Umbilical cord (tissue), 2 donors: ENCODE results near the gene UPK3BL2. TPM values are rescaled to one million over a fixed set of nuclear protein-coding genes. Genes with fewer than 3 reads are reported as not detected.
"Not testable (repeated sequence)": the region's sequence is repeated elsewhere in the genome, so short reads cannot be mapped to it uniquely, and the experiment has no call there.

ENCODE experiments used
- DNase-seq: peaks from one replicate; pipeline ENCODE4 v3.0.0-alpha.2; 2015; ENCODE audit warnings: low spot score
- total RNA-seq: library from RNA; depleted of rRNA; stranded (reverse); fragments of >200 nt; gene quantifications from one replicate; pipeline ENCODE4 v1.2.3, GENCODE V29; 2014; ENCODE audit warnings: low replicate concordance; ENCODE audit not compliant: insufficient read depth

The UPK3BL2 gene, protein sequence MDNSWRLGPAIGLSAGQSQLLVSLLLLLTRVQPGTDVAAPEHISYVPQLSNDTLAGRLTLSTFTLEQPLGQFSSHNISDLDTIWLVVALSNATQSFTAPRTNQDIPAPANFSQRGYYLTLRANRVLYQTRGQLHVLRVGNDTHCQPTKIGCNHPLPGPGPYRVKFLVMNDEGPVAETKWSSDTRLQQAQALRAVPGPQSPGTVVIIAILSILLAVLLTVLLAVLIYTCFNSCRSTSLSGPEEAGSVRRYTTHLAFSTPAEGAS
- total RNA-seq: 21.9 TPM

DNA sequence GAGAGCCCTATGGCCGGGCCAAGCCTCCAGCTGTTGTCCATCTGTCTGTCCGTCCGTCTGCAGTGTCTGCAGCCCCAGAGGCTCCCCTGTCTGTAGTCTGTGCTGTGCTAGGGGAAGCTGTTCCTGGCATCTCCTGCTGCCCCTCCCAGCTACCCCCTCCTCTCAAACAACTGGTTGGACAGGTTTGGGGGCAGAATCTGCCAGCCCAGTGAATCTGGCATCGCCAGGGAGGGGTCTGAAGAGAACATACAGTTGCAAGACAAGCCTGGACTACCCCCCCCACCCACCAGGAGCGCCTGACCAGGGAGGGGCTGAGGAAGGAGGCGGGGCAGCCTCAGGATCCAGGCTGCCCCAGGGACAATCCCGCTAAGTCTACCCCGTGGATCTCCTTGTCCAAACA is at the start of gene UPK3BL2:
TSS of gene UPK3BL2 (minus strand) at position 101 of the 400 bp plus-strand sequence. CDS start at position 41, 60 bp downstream.
- not testable (repeated sequence) for DNase-seq

DNA sequence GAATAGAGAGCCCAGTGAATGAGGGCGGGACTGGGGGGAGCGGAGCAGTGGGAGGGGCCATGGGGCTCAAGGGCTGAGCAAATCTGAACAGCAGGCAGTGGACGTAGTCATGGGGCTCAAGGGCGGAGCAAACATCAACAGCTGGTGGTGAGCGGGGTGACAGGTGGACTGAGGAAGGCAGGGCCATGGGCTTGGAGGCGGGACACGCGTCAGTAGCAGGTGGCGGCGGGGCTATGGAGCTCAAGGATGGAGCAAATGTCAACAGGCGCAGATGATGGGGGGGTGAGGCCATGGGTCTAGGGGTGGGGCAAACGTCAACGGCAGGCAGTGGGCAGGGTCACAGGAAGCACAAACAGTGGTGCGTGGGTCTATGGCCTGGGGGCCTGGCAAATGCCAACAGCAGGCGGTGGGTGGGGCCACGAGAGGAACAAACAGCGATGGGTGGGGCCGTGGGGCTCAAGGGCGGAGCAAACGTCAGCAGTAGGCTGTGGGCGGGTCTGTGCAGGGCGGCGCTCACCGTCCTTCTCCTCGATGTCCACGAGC is 49.1 kb upstream of the UPK3BL2 start:
- DNase-seq: not testable (repeated sequence)

DNA sequence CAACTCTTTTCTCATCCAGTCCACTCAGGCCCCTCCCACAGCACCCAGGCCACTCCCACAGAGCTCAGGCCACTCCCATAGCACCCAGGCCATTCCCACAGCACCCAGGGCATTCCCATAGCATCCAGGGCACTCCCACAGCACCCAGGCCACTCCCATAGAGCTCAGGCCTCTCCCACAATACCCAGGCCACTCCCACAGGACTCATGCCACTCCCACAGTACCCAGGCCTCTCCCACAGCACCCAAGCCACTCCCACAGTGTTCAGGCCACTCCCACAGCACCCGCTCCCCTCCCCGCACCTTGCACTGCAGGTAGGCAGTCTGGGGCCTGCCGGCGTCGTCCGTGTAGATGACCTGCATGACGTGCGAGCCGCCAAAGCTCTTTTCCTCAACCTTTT is 46.4 kb upstream of the UPK3BL2 start:
- DNase-seq: not testable (repeated sequence)

DNA sequence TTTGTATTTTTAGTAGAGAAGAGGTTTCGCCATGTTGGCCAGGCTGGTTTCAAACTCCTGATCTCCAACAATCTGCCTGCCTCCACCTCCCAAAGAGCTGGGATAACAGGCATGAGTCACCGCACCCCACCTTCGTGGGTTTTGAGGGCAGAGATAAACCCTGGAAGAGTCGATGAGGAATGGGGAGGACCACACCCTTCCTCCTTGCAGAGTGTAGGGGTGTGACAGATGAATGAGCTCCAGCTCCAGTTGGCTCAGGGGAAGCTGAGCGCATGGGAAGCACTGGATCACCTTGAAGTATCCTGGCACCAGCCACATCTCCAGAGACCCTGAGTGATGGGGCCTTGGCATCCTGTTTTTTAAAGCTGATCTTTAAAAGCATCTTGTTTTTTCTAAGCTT is 40.0 kb upstream of the UPK3BL2 start:
- not testable (repeated sequence) for DNase-seq

DNA sequence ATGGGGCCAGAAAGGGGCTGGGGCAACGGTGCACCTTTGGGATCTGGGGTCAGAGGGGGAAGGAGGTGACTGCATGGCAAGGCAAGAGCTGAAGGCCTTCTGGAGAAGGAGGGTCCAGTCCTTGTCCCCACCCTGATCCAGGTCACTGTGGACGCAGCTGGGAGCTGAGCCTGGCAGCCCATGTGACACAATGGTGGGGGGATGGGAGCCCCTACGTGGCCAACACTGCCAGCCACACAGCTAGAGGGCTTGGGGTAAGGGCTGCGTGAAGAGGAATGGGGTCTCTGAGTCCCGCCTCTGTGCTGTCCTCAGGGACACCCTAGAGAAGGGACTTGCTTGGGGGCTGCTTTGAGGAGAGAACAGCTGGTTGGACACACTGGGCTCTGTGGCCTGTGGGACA is 38.2 kb upstream of the UPK3BL2 start:
- not testable (repeated sequence) for DNase-seq

DNA sequence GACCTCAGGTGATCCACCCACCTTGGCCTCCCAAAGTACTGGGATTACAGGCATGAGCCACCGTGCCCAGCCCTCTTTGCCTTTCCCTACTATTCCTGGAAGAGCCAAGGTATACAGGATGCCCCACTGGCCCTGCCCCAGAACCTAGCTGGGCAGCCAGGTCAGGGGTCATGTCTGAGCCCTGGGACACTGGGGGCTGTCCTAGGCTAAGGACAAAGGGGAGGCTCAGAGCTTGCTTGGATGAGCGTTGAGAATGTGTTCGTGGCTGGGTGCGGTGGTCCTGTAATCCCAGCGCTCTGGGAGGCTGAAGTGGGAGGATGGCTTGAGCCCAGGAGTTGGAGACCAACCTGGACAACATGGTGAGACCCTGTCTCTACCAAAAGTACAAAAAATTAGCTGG is 35.0 kb upstream of the UPK3BL2 start:
- DNase-seq: not testable (repeated sequence)

DNA sequence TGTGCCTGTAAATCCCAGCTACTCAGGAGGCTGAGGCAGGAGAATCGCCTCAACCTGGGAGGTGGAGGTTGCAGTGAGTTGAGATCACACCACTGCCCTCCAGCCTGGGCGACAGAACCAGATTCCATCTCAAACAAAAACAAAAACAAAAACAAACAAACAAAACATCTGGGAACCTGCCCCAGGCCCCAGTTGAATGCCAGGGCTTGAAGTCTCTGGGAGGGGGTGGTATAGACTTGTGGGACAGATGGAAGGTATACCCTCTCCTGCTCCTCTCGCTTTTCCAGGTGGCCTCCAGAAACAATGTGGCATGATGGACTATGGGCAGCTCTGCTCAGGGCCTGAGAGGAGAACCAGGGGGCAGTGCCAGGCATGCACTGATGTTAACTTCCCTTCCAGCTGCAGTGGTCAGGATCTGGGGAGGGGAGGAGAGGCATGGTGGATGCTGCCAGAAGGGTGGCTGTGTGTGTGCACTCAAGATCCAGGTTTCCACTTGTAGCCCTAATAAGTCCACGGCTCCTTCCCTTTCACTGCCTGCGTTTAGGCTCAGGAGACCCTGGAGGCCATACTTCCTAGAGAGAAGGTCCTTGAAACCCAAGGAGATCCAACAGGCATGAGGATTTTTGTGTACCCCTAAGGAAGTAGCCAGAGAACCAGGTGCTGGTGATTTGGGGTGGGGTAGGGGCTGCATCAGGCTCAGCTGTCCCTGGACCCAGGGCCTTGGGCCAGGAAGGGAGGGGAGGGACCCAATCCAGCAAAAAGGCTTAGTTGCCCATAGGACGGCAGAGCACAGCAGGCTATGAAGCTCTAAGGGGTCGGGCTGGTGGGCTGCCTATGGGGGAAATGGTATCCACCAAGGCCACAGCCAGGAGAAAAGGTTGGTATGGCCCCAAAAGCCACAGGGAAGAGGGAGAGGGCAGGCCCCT is 34.1 kb upstream of the UPK3BL2 start:
- DNase-seq: not testable (repeated sequence)

DNA sequence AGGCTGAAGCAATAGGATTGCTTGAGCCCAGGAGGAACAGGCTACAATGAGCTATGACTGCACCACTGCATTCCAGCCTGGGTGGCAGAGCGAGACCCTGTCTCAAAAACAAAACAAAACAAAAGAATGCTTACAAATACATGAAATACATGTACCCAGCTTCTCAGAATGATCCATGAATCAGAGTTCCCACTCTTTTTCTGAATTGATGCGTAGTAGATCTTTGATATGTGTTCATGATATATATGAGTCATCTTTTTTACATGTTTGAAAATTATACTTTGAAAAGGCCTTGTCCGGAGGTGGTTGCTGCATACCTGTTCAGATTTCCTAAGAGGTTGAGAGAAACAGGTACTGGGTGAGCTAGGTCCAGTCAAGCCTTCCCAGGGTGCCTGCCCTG is 32.9 kb upstream of the UPK3BL2 start:
- DNase-seq: not testable (repeated sequence)

DNA sequence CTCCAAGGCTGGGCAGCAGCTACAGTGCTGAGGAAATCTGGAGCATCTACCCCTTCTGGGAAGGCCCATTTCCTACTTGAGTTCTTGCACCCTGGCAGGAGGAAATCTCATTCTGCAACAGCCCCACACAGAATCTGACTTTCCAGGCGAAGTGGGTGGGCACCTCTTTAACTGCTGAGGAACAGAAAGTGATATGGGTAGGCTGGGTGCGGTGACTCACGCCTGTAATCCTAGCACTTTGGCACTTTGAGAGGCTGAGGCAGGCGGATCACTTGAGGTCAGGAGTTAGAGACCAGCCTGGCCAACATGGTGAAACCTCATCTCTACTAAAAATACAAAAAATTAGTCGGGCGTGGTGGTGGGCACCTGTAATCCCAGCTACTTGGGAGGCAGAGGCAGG is 31.1 kb upstream of the UPK3BL2 start:
- DNase-seq: not testable (repeated sequence)

DNA sequence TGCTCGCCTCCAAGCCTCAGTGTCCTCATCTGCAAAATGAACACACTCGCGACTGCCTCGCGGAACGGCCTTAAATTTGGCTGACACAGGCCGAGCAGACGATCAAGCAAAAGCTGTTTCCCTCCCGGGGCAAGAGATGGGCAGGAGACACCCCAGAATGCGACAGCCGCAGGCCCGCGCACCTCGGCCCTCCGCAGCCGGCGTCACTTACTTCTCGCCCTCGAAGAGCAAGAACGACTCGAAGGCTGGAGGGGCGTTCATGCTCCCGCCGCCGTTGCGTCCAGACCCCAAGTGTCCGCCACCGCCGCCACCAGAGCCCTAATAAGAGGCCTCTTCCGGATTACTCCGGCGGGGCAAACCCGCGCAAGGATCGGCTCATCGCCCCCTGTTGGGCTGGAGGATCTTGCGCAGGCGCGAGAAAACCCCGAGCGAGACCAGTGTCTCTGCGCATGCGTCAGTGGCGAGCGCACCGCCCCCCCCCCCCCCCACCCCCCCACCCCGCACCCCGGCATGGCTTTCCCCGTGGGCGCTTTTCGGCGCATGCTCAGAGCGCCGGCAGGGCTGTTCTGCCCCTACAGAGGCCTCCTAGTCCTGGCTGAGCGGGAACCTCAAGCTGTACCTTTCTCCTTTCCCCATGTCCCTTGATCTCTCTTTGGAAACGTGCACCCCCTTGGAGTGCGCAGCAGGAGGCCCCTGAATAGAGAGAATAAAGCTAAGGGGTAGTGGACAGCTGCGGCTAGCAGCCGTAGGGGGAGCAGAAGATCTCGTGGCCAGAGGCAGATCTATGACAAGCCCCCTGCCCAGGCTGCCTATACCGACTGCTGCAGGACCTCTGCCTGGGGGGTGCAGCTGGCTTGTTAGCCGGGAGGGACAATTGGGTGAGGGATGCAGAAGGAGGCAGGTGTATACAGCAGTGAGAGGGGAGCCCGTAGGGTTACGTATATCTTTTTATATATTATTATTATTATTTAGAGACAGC is 29.1 kb upstream of the UPK3BL2 start, which contains the start of gene POLR2J3:
TSS of gene POLR2J3 (minus strand) at position 323 of the 979 bp plus-strand sequence. CDS start at position 261, 62 bp downstream.
- peak; percentile 73 for DNase-seq

DNA sequence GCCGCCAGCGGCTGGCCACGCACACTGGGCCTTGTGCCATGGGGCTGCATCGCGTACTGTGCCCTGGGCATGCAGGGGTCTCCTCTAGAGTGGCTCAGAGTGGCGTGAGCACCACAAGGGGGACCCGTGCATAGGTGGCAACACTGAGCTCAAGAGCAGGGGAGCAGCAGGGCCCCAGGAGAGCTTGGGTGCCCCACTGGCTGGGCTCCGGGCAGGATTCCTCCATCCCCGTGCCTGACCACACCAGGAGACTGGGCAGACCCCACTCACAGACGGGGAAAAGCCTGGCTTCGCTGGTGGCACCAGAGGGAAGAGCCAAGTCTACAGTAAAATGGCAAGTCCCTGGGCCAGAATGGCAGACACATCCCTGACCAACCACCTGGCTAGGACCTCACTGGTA is 25.1 kb upstream of the UPK3BL2 start:
- not testable (repeated sequence) for DNase-seq

DNA sequence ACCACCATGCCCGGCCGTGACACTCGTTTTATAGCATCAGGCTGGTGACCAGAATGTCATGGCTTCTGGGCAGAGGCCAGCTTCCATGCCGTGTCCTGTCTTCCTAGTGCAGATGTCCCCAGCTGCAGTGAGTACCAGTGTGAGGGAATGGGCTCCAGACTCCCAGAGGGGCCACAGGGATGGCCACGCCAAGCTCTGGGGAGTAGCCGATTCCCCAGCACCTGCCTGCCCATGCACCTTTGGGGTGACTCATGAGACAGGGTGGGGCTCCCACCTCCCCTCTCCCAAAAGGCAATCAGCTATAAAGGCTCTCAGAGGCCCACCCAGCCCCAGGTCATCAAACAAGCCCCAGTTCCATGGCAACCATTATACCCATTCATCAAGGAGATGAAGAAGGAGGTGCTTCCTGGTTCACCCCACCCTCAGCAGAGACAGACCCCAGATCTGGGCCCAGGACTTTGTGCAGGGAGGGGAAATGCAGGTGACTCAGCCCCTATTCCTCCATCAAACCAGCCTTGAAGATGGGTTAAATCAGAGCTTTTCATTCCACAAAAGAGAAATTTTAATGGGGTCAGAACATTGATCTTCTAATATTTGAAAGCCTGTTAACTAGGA is 7.4 kb upstream of the UPK3BL2 start, which contains the start of gene SPDYE2:
TSS of gene SPDYE2 (plus strand) at position 419 of the 615 bp plus-strand sequence. CDS start 2,030 bp downstream, outside the sequence.
- not testable (repeated sequence) for DNase-seq

DNA sequence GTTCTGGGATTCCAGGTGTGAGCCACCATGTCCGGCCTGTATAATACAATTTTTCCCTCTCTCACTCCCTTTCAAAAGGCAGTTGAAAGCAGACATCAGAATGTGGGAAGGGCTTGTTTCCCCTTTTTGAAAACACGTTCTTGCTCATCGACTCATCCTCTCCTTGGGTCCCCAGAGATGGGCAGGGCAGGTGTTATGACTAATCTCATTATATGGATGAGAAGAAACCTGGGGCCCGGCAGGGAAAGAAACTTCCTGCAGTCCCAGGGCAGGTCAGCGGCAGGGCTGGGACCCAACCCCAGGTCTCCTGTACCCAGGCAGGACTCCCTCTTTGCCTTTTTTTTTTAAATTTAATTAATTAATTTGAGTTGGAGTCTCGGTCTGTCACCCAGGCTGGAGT is 2.9 kb upstream of the UPK3BL2 start:
- DNase-seq: not testable (repeated sequence)

DNA sequence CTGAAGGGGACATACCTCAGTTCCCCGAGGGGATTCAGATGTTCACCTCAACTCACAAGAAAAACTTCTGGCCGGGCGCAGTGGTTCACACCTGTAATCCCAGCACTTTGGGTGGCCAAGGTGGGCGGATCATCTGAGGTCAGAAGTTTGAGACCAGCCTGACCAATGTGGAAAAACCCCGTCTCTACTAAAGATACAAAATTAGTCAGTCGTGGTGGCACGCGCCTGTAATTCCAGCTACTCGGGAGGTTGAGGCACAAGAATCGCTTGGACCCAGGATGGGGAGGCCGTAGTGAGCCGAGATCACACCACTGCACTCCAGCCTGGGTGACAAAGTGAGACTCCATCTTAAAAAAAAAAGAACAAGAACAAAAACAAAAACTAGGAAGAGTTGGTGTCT is 1.8 kb upstream of the UPK3BL2 start:
- not testable (repeated sequence) for DNase-seq

DNA sequence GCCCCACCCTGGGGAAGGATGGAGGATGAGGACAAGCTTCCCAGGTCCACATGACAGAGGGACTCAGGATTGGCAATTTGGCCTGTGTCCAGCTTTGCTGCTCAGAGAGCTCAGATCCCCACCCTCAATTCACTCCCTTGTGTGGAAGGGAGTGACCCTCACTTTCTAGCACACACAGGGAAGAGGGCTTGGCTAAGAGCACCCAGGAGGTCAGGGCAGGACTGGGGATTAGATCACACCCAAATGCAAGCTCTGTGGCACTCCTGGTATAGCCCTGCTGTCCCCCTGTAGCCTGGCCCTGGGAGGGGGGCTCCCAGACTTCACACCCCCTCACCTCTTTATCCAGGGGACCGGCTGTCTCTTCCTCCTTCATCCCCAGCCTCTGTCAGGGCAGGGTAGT is 876 bp upstream of the UPK3BL2 start:
- not testable (repeated sequence) for DNase-seq

DNA sequence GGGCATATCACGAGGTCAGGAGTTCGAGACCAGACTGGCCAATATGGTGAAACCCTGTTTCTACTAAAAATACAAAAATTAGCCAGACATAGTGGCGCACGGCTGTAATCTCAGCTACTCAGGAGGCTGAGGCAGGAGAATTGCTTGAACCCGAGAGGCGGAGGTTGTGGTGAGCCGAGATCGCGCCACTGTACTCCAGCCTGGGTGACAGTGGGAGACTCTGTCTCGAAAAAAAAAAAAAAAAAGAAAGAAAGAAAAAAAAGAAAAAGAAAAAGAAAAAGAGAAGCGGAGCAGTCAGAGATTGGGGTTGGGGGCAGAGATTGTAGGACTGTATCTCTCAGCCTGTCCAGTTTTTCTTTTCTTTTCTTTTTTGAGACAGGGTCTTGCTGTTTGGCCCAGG is 725 bp downstream of the UPK3BL2 start:
- DNase-seq: not testable (repeated sequence)

DNA sequence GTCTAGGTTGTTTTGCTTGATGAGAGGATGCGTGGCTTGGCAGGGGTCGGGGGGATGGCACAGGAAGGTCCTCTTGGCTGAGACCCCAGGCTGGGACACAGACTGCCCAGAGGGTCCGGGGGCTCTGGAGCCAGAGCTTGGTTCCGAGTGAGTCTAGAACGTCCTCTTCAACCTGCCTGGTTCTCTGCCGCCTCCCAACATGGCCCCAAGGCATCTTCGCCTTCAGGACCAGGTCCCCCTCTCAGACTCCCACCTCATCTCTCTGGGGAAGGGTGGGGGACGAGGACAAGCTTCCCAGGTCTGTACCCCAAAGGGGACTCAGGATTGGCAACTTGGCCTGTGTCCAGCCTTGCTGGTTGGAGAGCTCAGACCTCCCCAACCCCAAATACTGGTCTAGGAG is 1.4 kb downstream of the UPK3BL2 start:
- DNase-seq: not testable (repeated sequence)

DNA sequence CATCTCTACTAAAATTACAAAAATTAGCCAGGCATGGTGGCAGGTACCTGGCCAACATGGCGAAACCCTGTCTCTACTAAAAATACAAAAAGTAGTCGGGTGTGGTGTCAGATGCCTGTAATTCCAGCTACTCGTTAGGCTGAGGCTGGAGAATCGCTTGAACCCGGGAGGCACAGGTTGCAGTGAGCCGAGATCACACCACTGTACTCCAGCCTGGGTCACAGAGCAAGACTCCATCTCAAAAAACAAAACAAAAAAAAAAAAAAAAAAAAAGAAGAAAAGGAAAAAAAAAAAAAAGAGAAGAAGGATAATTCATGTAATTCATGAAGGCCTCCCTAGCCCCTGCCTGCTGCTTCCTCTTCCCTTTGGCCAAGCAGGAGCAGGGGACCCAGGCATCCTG is 2.9 kb downstream of the UPK3BL2 start:
- DNase-seq: not testable (repeated sequence)

DNA sequence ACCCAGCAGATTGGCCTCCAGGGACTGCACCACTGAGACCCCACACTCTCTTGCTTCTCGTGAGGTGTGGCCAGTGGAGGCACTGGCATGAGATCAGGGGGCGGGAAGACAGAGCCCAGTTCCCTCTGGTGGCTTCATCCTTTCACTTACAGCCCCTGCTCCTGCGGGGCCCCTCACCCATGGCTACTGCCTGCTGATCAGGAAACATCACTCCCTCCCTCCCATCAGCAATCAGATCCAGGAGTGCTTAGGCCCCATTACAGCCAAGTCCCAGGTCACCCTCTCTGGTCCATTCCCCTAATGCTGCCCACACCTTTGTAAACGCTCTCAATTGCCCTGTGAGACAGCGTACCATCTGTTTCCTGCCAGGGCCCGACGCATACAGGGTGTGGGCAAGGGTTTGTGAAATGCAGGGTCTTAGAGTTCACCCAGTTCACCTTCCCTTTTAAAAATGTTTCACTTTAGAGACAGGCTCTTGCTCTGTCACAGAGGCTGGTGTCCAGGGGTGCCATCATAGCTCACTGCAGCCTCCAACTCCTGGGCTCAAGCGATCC is 8.4 kb downstream of the UPK3BL2 start:
- DNase-seq: not testable (repeated sequence)

DNA sequence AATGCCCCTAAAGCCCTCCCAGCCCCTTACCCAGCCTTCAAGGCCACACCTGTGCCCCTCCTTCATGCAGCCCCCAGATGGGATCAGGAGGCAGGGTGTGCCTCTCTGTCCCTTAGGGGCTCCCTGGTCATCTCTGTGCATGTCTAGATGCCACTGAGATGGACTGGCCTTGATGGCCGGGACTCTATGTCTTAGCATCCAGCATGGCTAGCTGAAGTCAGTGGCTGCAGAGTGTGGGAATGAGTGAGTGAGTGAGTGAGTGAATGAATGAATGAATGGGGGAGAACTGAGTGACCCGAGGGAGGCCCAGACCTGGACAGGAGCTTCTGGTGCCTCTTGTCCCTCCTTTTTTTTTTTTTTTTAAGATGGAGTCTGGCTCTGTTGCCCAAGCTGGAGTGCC is 11.4 kb downstream of the UPK3BL2 start:
- not testable (repeated sequence) for DNase-seq
